Keratinocyte (primary cell): Measurements from ENCODE around the gene HK1. TPM values are rescaled to one million over a fixed set of nuclear protein-coding genes. Genes with fewer than 3 reads are reported as not detected.
A peak's percentile ranks its signal among the peaks of the same experiment; 100 is the strongest.

Experiments
- DNase-seq: peaks from one replicate; pipeline ENCODE4 v3.0.0-alpha.2; 2011; ENCODE audit warnings: low read depth, missing footprints, low spot score
- FAIRE-seq: peaks from 2 replicates; lab custom pipeline; 2011; peaks lifted over from hg19 to GRCh38; lab: Jason Lieb, UNC
- H2AFZ ChIP-seq: 2 replicates; pipeline ENCODE4 v1.6.0; 2012; ENCODE audit warnings: low read length, control low read depth, inconsistent platforms; ENCODE audit not compliant: control insufficient read depth
- H3K27ac ChIP-seq: 2 replicates; pipeline ENCODE4 v1.5.1; 2011; ENCODE audit warnings: low read length; ENCODE audit not compliant: control insufficient read depth, insufficient read depth
- H3K27me3 ChIP-seq: 3 replicates; pipeline ENCODE4 v1.6.0; 2011; ENCODE audit warnings: low read length; ENCODE audit not compliant: control insufficient read depth, insufficient read depth; ENCODE audit errors: extremely low read depth
- H3K36me3 ChIP-seq, 2 experiments: 2 replicates in 1 of 2; 3 replicates in 1 of 2; pipeline ENCODE4 v1.5.1; 2011; ENCODE audit warnings: low read length in 2 of 2, mild to moderate bottlenecking in 1 of 2; ENCODE audit not compliant: control insufficient read depth in 2 of 2, insufficient read depth in 2 of 2; ENCODE audit errors: extremely low read depth in 1 of 2
- H3K4me1 ChIP-seq: 3 replicates; pipeline ENCODE4 v1.5.1; 2011; ENCODE audit warnings: low read length; ENCODE audit not compliant: control insufficient read depth, insufficient read depth; ENCODE audit errors: extremely low read depth
- H3K4me2 ChIP-seq: 3 replicates; pipeline ENCODE4 v1.6.0; 2011; ENCODE audit warnings: low read depth, low read length; ENCODE audit not compliant: control insufficient read depth, insufficient read depth; ENCODE audit errors: extremely low read depth
- H3K4me3 ChIP-seq, 3 experiments: fragments of 200-600 bp in 1 of 3; sonication (generic) in 1 of 3; 2 replicates in 2 of 3; 3 replicates in 1 of 3; pipeline ENCODE4 v1.5.1; 2011 to 2016; ENCODE audit warnings: low read length in 3 of 3, mild to moderate bottlenecking in 3 of 3, control low read depth in 2 of 3, inconsistent platforms in 1 of 3, low read depth in 1 of 3, mixed read lengths in 1 of 3, mixed run types in 1 of 3, moderate library complexity in 1 of 3; ENCODE audit not compliant: control insufficient read depth in 2 of 3, insufficient read depth in 2 of 3; ENCODE audit errors: extremely low read depth in 1 of 3
- H3K79me2 ChIP-seq: 2 replicates; pipeline ENCODE4 v1.6.0; 2012; ENCODE audit warnings: low read length; ENCODE audit not compliant: control insufficient read depth, insufficient read depth
- H3K9ac ChIP-seq: 3 replicates; pipeline ENCODE4 v1.6.0; 2011; ENCODE audit warnings: low read length; ENCODE audit not compliant: control insufficient read depth, insufficient read depth; ENCODE audit errors: extremely low read depth
- H3K9me1 ChIP-seq: 3 replicates; pipeline ENCODE4 v1.6.0; 2011; ENCODE audit warnings: low read length; ENCODE audit not compliant: control insufficient read depth, insufficient read depth; ENCODE audit errors: extremely low read depth
- H3K9me3 ChIP-seq: 2 replicates; pipeline ENCODE4 v1.5.1; 2012; ENCODE audit warnings: low read depth, low read length; ENCODE audit not compliant: control insufficient read depth
- H4K20me1 ChIP-seq: 3 replicates; pipeline ENCODE4 v1.6.0; 2011; ENCODE audit warnings: low read length; ENCODE audit not compliant: control insufficient read depth, insufficient read depth; ENCODE audit errors: extremely low read depth
- EZH2 ChIP-seq: IDR thresholded peaks from one replicate; pipeline ENCODE4 v1.6.1; 2012; ENCODE audit warnings: inconsistent platforms, mild to moderate bottlenecking, low read length, moderate library complexity
- dilution Hi-C: fragments of 300-500 bp; cut with MboI; formaldehyde crosslinking; loops from one replicate; pipeline ENCODE4 v1.7.0; 2020; ENCODE audit warnings: low sequenced_read_pairs; ENCODE audit not compliant: extremely low pct_ligation_motif_present
- polyA plus RNA-seq, 5 experiments: library from polyadenylated mRNA; depleted of rRNA in 3 of 5; stranded (reverse) in 3 of 5; stranded (forward) in 1 of 5; unstranded in 1 of 5; fragments of >200 nt; gene quantifications; 1 replicate in 1 of 5; 2 replicates in 3 of 5; 3 replicates in 1 of 5; pipeline versions ENCODE4 v1.2.1 to v1.2.3, GENCODE V29; 2011 to 2012; ENCODE audit warnings: missing spikeins in 2 of 5, low read depth in 1 of 5, low replicate concordance in 1 of 5
- TF ChIP-seq, protein P1 (sequence below), 3 experiments: IDR thresholded peaks in 1 of 3; conservative IDR thresholded peaks in 1 of 3; optimal IDR thresholded peaks in 1 of 3; 2 replicates in 2 of 3; 3 replicates in 1 of 3; pipeline versions ENCODE3 to v1.5.1; 2011; ENCODE audit warnings: low read length in 3 of 3, mild to moderate bottlenecking in 3 of 3, moderate library complexity in 2 of 3, control low read depth in 1 of 3, inconsistent platforms in 1 of 3; ENCODE audit not compliant: insufficient read depth in 2 of 3; ENCODE audit errors: extremely low read depth in 1 of 3

HK1 gene
- polyA plus RNA-seq, 1 donor (not counting 4 experiments of a cell fraction or from before 2014, with no cell fraction given), result 106 TPM

GRCh38 chr10:69425041-69425440 is 146.7 kb downstream of the HK1 start:
- dilution Hi-C loops, result no loop called here

GRCh38 chr10:69425511-69426298 is 147.4 kb downstream of the HK1 start:
- DNase-seq (no peak), FAIRE-seq (peak; percentile 48)
- H3K9me3 ChIP-seq, result no peaks in the 10 kb centered on the region
- TF ChIP-seq, protein P1, sequence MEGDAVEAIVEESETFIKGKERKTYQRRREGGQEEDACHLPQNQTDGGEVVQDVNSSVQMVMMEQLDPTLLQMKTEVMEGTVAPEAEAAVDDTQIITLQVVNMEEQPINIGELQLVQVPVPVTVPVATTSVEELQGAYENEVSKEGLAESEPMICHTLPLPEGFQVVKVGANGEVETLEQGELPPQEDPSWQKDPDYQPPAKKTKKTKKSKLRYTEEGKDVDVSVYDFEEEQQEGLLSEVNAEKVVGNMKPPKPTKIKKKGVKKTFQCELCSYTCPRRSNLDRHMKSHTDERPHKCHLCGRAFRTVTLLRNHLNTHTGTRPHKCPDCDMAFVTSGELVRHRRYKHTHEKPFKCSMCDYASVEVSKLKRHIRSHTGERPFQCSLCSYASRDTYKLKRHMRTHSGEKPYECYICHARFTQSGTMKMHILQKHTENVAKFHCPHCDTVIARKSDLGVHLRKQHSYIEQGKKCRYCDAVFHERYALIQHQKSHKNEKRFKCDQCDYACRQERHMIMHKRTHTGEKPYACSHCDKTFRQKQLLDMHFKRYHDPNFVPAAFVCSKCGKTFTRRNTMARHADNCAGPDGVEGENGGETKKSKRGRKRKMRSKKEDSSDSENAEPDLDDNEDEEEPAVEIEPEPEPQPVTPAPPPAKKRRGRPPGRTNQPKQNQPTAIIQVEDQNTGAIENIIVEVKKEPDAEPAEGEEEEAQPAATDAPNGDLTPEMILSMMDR (optimal IDR thresholded peaks at IDR 0.05 in 1 of 3, IDR thresholded peaks at IDR 0.05 in 1 of 3, conservative IDR thresholded peaks at IDR 0.05 in 1 of 3; ENCODE audit: extremely low read depth in 1 of 3, insufficient read depth in 2 of 3, low read length in 3 of 3), result no peak
- TF ChIP-seq EZH2, result no peak
- H2AFZ ChIP-seq, result no peak overlapping the region
- no peaks in the 10 kb centered on the region for H3K79me2 ChIP-seq
- no peak overlapping the region for H3K4me2 ChIP-seq
- H3K4me1 ChIP-seq, result peaks cover 10% of the 10 kb centered on the region
- H3K36me3 ChIP-seq, result no peaks in the 10 kb centered on the region
- no peaks in the 10 kb centered on the region for H3K27me3 ChIP-seq
- H3K4me3 ChIP-seq, result no peak overlapping the region
- H4K20me1 ChIP-seq, result no peaks in the 10 kb centered on the region
- H3K9ac ChIP-seq, result no peak overlapping the region
- dilution Hi-C loops, result no loop called here
- H3K27ac ChIP-seq, result no peak overlapping the region
- no peaks in the 10 kb centered on the region for H3K9me1 ChIP-seq

More at GRCh38 chr10:69425041-69425440, 146.7 kb downstream of the HK1 start:
- no peak for DNase-seq
- Histone ChIP-seq H3K36me3 (no peaks in the 10 kb centered on the region), H3K4me1 (peaks cover 10% of the 10 kb centered on the region), H3K27ac (no peak overlapping the region), H3K4me3 (no peak overlapping the region), H4K20me1 (no peaks in the 10 kb centered on the region), H3K9me3 (no peaks in the 10 kb centered on the region), H2AFZ (no peak overlapping the region), H3K4me2 (no peak overlapping the region), H3K27me3 (no peaks in the 10 kb centered on the region), H3K9ac (no peak overlapping the region), H3K79me2 (no peaks in the 10 kb centered on the region), H3K9me1 (no peaks in the 10 kb centered on the region)
- TF ChIP-seq EZH2, result no peak
- TF ChIP-seq, protein P1 (optimal IDR thresholded peaks at IDR 0.05 in 1 of 3, IDR thresholded peaks at IDR 0.05 in 1 of 3, conservative IDR thresholded peaks at IDR 0.05 in 1 of 3; ENCODE audit: extremely low read depth in 1 of 3, insufficient read depth in 2 of 3, low read length in 3 of 3), result no peak
- FAIRE-seq, result no peak
